ENCODE measurements around the gene GRID2.

DNA sequence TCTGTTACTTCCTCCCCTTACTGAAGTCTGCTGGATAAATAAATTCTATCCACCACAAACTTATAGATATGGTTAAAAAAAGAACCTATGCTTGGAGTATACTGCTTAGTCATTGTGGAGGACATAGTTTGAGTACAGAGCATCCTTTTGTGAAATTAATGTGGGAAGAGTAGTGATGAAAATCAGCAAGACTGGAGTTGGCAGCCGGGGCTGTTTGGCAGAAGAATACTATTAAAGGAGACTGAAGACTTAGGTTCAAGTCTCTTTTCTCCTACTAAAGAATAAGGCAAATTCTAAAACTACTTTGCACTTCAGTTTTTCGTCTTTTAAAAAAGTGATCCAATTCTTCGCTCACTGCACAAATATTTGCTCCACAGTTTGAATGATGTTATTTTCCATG lies 1198.2 kb downstream of the GRID2 start:
- TF ChIP-seq CTCF (IDR thresholded peaks at IDR 0.05): no peak
- TF ChIP-seq POLR2A (IDR thresholded peaks at IDR 0.05): no peak
